ENCODE data around the gene CLSTN2. TPM values are rescaled to one million over a fixed set of nuclear protein-coding genes. Genes with fewer than 3 reads are reported as not detected.

Gene CLSTN2
- total RNA-seq, 1 experiment from 2014 or later, result not detected

GRCh38 chr3:140176526-140176925, 241.5 kb downstream of the CLSTN2 start:
- no TSS peak for BruUV-seq (replicated peaks)
- Histone ChIP-seq H3K9ac (ENCODE audit: low read length) (no peak overlapping the region), H3K9me3 (ENCODE audit: low read length) (no peaks in the 10 kb centered on the region), H3K4me3 (ENCODE audit: low read length) (no peak overlapping the region), H3K27me3 (ENCODE audit: low read length) (no peaks in the 10 kb centered on the region), H3F3A (ENCODE audit: low read length, unreplicated experiment) (no peaks in the 10 kb centered on the region), H3K27ac (ENCODE audit: low read length) (no peak overlapping the region), H3K9me2 (replicated peaks; ENCODE audit: low read length) (no peaks in the 10 kb centered on the region), H3K79me2 (ENCODE audit: low read length) (no peaks in the 10 kb centered on the region), H2AFZ (ENCODE audit: low read length) (no peak overlapping the region), H3K4me1 (ENCODE audit: insufficient read depth, low read length) (no peaks in the 10 kb centered on the region), H3K36me3 (ENCODE audit: low read depth, low read length) (no peaks in the 10 kb centered on the region), H4K20me1 (ENCODE audit: low read length) (no peaks in the 10 kb centered on the region), H3K4me2 (ENCODE audit: low read length) (no peak overlapping the region)
- DNase-seq, result no peak
- POLR2A ChIA-PET (ENCODE audit: unreplicated experiment), result no interaction called here
- TF ChIP-seq EZH2phosphoT487 (IDR thresholded peaks at IDR 0.05; ENCODE audit: borderline replicate concordance, low read length) (no peak), CTCF (conservative IDR thresholded peaks at IDR 0.05; ENCODE audit: low read depth, low read length) (no peak), EZH2 (IDR thresholded peaks at IDR 0.05; ENCODE audit: low read length, unreplicated experiment) (no peak)
- intact Hi-C loops (cut with micrococcal nuclease), result no loop called here
- ATAC-seq, result no peak
- CTCF ChIA-PET, result no interaction called here

DNA sequence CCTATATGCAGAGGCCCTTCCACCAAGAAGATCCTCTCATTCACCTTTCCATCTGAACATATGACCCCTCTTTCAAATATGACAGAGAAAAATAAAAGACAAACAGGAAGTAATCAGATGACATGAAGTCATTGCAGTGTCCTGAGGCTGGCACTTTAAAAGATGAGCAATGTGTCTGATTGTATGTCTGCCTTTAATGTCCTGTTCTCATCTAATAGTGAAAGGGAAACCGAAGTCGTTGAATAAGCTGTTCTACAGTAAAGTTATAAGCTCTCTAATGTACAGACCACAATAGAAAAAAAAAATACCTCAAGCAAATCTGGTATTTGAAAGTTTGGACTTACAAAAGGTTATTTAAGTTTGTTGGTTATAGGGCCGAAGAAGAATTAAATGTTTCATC, 243.0 kb downstream of the CLSTN2 start:
- Histone ChIP-seq H4K20me1 (ENCODE audit: low read length) (no peaks in the 10 kb centered on the region), H3K9me2 (replicated peaks; ENCODE audit: low read length) (no peaks in the 10 kb centered on the region), H3K9me3 (ENCODE audit: low read length) (no peaks in the 10 kb centered on the region), H3K4me1 (ENCODE audit: insufficient read depth, low read length) (no peaks in the 10 kb centered on the region), H3K4me3 (ENCODE audit: low read length) (no peak overlapping the region), H3K4me2 (ENCODE audit: low read length) (no peak overlapping the region), H2AFZ (ENCODE audit: low read length) (no peak overlapping the region), H3K79me2 (ENCODE audit: low read length) (no peaks in the 10 kb centered on the region), H3K9ac (ENCODE audit: low read length) (no peak overlapping the region), H3K27ac (ENCODE audit: low read length) (no peak overlapping the region), H3F3A (ENCODE audit: low read length, unreplicated experiment) (no peaks in the 10 kb centered on the region), H3K27me3 (ENCODE audit: low read length) (no peaks in the 10 kb centered on the region), H3K36me3 (ENCODE audit: low read depth, low read length) (no peaks in the 10 kb centered on the region)
- no peak for DNase-seq
- no TSS peak for BruUV-seq (replicated peaks)
- CTCF ChIA-PET, result no interaction called here
- ATAC-seq, result no peak
- intact Hi-C loops (cut with micrococcal nuclease), result no loop called here
- no peak for TF ChIP-seq EZH2phosphoT487 (IDR thresholded peaks at IDR 0.05; ENCODE audit: borderline replicate concordance, low read length)
- no peak for TF ChIP-seq CTCF (conservative IDR thresholded peaks at IDR 0.05; ENCODE audit: low read depth, low read length)
- no peak for TF ChIP-seq EZH2 (IDR thresholded peaks at IDR 0.05; ENCODE audit: low read length, unreplicated experiment)
- POLR2A ChIA-PET (ENCODE audit: unreplicated experiment), result no interaction called here

- CTCF ChIA-PET, result no interaction called here
- DNase-seq (no peak), ATAC-seq (no peak)
- Histone ChIP-seq H3K4me1 (ENCODE audit: insufficient read depth, low read length) (no peaks in the 10 kb centered on the region), H3K27ac (ENCODE audit: low read length) (no peak overlapping the region), H4K20me1 (ENCODE audit: low read length) (no peaks in the 10 kb centered on the region), H3K79me2 (ENCODE audit: low read length) (no peaks in the 10 kb centered on the region), H3K9me3 (ENCODE audit: low read length) (no peaks in the 10 kb centered on the region), H2AFZ (ENCODE audit: low read length) (no peak overlapping the region), H3K4me2 (ENCODE audit: low read length) (no peak overlapping the region), H3K9ac (ENCODE audit: low read length) (no peak overlapping the region), H3K4me3 (ENCODE audit: low read length) (no peak overlapping the region), H3K27me3 (ENCODE audit: low read length) (no peaks in the 10 kb centered on the region), H3K9me2 (replicated peaks; ENCODE audit: low read length) (no peaks in the 10 kb centered on the region), H3K36me3 (ENCODE audit: low read depth, low read length) (no peaks in the 10 kb centered on the region), H3F3A (ENCODE audit: low read length, unreplicated experiment) (no peaks in the 10 kb centered on the region)
- intact Hi-C loops (cut with micrococcal nuclease), result no loop called here
- BruUV-seq (replicated peaks), result no TSS peak
- POLR2A ChIA-PET (ENCODE audit: unreplicated experiment), result no interaction called here
- TF ChIP-seq EZH2phosphoT487 (IDR thresholded peaks at IDR 0.05; ENCODE audit: borderline replicate concordance, low read length) (no peak), CTCF (conservative IDR thresholded peaks at IDR 0.05; ENCODE audit: low read depth, low read length) (no peak), EZH2 (IDR thresholded peaks at IDR 0.05; ENCODE audit: low read length, unreplicated experiment) (no peak)
Observed at GRCh38 chr3:140178482-140178881, 243.5 kb downstream of the CLSTN2 start.

All from PC-3 (cell line).